HL-60 (cell line): Measurements from ENCODE around the gene PHF3.

Experiments
- GABPA ChIP-seq: IDR thresholded peaks from 2 replicates; pipeline ENCODE4 v1.6.1; 2012; ENCODE audit warnings: low read depth
- POLR2AphosphoS5 ChIP-seq: IDR thresholded peaks from 2 replicates; pipeline ENCODE4 v1.6.1; 2012; ENCODE audit warnings: low read depth
- REST ChIP-seq: IDR thresholded peaks from 2 replicates; pipeline ENCODE4 v1.6.1; 2012; ENCODE audit warnings: low read depth; ENCODE audit not compliant: insufficient replicate concordance
- TF ChIP-seq, protein P1 (sequence below): IDR thresholded peaks from one replicate; pipeline ENCODE4 v1.5.1; 2011; ENCODE audit warnings: low read length, control low read depth, inconsistent platforms; ENCODE audit not compliant: insufficient read depth

DNA sequence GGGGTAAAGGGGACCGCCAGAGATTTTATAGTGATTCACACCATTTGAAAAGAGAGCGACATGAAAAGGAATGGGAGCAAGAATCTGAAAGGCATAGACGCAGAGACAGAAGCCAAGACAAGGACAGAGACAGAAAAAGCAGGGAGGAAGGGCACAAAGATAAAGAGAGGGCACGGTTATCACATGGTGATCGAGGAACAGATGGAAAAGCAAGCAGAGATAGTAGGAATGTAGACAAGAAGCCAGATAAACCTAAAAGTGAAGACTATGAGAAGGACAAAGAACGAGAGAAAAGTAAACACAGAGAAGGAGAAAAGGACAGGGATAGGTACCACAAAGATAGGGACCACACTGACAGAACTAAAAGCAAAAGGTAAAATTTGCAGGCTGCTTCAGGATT is 77.7 kb downstream of the PHF3 start:
- TF ChIP-seq, protein P1, sequence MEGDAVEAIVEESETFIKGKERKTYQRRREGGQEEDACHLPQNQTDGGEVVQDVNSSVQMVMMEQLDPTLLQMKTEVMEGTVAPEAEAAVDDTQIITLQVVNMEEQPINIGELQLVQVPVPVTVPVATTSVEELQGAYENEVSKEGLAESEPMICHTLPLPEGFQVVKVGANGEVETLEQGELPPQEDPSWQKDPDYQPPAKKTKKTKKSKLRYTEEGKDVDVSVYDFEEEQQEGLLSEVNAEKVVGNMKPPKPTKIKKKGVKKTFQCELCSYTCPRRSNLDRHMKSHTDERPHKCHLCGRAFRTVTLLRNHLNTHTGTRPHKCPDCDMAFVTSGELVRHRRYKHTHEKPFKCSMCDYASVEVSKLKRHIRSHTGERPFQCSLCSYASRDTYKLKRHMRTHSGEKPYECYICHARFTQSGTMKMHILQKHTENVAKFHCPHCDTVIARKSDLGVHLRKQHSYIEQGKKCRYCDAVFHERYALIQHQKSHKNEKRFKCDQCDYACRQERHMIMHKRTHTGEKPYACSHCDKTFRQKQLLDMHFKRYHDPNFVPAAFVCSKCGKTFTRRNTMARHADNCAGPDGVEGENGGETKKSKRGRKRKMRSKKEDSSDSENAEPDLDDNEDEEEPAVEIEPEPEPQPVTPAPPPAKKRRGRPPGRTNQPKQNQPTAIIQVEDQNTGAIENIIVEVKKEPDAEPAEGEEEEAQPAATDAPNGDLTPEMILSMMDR, result no peak
- TF ChIP-seq GABPA (no peak), REST (no peak), POLR2AphosphoS5 (no peak)
